ENCODE measurements around the gene KLHL6. TPM values are rescaled to one million over a fixed set of nuclear protein-coding genes. Genes with fewer than 3 reads are reported as not detected.
"Not testable (repeated sequence)": the region's sequence is repeated elsewhere in the genome, so short reads cannot be mapped to it uniquely, and the experiment has no call there.

KLHL6 gene
- total RNA-seq, 1 donor from 2014 or later, result 2.2 TPM

GRCh38 chr3:183491109-183491922, 64.2 kb downstream of the KLHL6 start:
- intact Hi-C loops (cut with DNase I), result no loop called here
- DNase-seq (ENCODE audit: low spot score), result peak; percentile 44

GRCh38 chr3:183490653-183491052, 64.9 kb downstream of the KLHL6 start:
- intact Hi-C loops (cut with DNase I), result no loop called here
- peak; percentile 60 for DNase-seq (ENCODE audit: low spot score)

- intact Hi-C loops (cut with DNase I), result no loop called here
- DNase-seq (ENCODE audit: low spot score), result no peak
Observed at GRCh38 chr3:183490211-183490601, 65.3 kb downstream of the KLHL6 start.

- intact Hi-C loops (cut with DNase I), result no loop called here
- DNase-seq (ENCODE audit: low spot score), result no peak
Observed at GRCh38 chr3:183489455-183490210, 65.9 kb downstream of the KLHL6 start.

GRCh38 chr3:183488343-183488742, 67.2 kb downstream of the KLHL6 start:
- DNase-seq (ENCODE audit: low spot score), result no peak
- intact Hi-C loops (cut with DNase I), result no loop called here

- DNase-seq (ENCODE audit: low spot score), result no peak
- intact Hi-C loops (cut with DNase I), result no loop called here
Observed at GRCh38 chr3:183487896-183488295, 67.6 kb downstream of the KLHL6 start.

- intact Hi-C loops (cut with DNase I), result no loop called here
- no peak for DNase-seq (ENCODE audit: low spot score)
Observed at GRCh38 chr3:183487016-183487415, 68.5 kb downstream of the KLHL6 start.

GRCh38 chr3:183486472-183486871, 69.0 kb downstream of the KLHL6 start:
- intact Hi-C loops (cut with DNase I), result no loop called here
- no peak for DNase-seq (ENCODE audit: low spot score)

- DNase-seq (ENCODE audit: low spot score), result no peak
- intact Hi-C loops (cut with DNase I), result no loop called here
Observed at GRCh38 chr3:183485585-183485984, 69.9 kb downstream of the KLHL6 start.

- no peak for DNase-seq (ENCODE audit: low spot score)
- intact Hi-C loops (cut with DNase I), result no loop called here
Observed at GRCh38 chr3:183485093-183485492, 70.4 kb downstream of the KLHL6 start.

- intact Hi-C loops (cut with DNase I), result no loop called here
- DNase-seq (ENCODE audit: low spot score), result no peak
Observed at GRCh38 chr3:183484431-183485075, 71.0 kb downstream of the KLHL6 start.

- intact Hi-C loops (cut with DNase I), result no loop called here
- no peak for DNase-seq (ENCODE audit: low spot score)
Observed at GRCh38 chr3:183481582-183481981, 73.9 kb downstream of the KLHL6 start.

GRCh38 chr3:183478501-183478900, 77.0 kb downstream of the KLHL6 start:
- intact Hi-C loops (cut with DNase I), result no loop called here
- DNase-seq (ENCODE audit: low spot score), result no peak

- intact Hi-C loops (cut with DNase I), result no loop called here
- DNase-seq (ENCODE audit: low spot score), result no peak
Observed at GRCh38 chr3:183477801-183478456, 77.6 kb downstream of the KLHL6 start.

- intact Hi-C loops (cut with DNase I); DNase-seq (ENCODE audit: low spot score): not testable (repeated sequence)
Observed at GRCh38 chr3:183475764-183476162, 79.7 kb downstream of the KLHL6 start.

- intact Hi-C loops (cut with DNase I), result no loop called here
- DNase-seq (ENCODE audit: low spot score), result no peak
Observed at GRCh38 chr3:183475016-183475763, 80.3 kb downstream of the KLHL6 start.

- intact Hi-C loops (cut with DNase I), result no loop called here
- DNase-seq (ENCODE audit: low spot score), result no peak
Observed at GRCh38 chr3:183473969-183474368, 81.5 kb downstream of the KLHL6 start.

GRCh38 chr3:183472155-183472554, 83.4 kb downstream of the KLHL6 start:
- intact Hi-C loops (cut with DNase I), result no loop called here
- no peak for DNase-seq (ENCODE audit: low spot score)

GRCh38 chr3:183468424-183468823, 87.1 kb downstream of the KLHL6 start:
- intact Hi-C loops (cut with DNase I), result loop anchor here (2.0 to 5.0 kb wide), 2 partner anchors 94 to 298 kb away; no protein-coding TSS in a partner anchor
- no peak for DNase-seq (ENCODE audit: low spot score)
